HCT116 (cell line): Measurements from ENCODE around the gene MCFD2. TPM values are rescaled to one million over a fixed set of nuclear protein-coding genes. Genes with fewer than 3 reads are reported as not detected.

Source experiments
- ATAC-seq: fragments of 200-7000 bp; cut with Tn5 transposase; 2 replicates; pipeline ENCODE4 v1.9.1; 2020; ENCODE audit warnings: mild to moderate bottlenecking, moderate library complexity
- BruUV-seq: library from RNA; stranded (reverse); fragments of 400-500 nt; replicated peaks from 2 replicates; lab custom pipeline; 2021; lab: Mats Ljungman, UMichigan
- CTCF ChIA-PET: fragments of 300-600 bp; sonication (Branson Sonifier 250); formaldehyde crosslinking; loops from one replicate; lab custom pipeline; 2021; ENCODE audit warnings: antibody characterized with exemption; lab: Charles Lee
- POLR2A ChIA-PET: fragments of 300-600, 350-600 bp; sonication (Branson Sonifier 250); formaldehyde crosslinking; loops from one replicate; lab custom pipeline; 2021; ENCODE audit warnings: antibody characterized with exemption; lab: Charles Lee
- RAD21 ChIA-PET, 2 experiments: fragments of 300-600 bp; sonication (Branson Sonifier 250); formaldehyde crosslinking; loops; one replicate each; lab custom pipeline; 2023; ENCODE audit warnings: low total read pairs in 2 of 2; ENCODE audit not compliant: uncharacterized antibody in 2 of 2, unreplicated experiment in 2 of 2, low non-redundant PET in 1 of 2; lab: Charles Lee
- DNase-seq: peaks from one replicate; pipeline ENCODE4 v3.0.0-alpha.2; 2010; ENCODE audit warnings: low read depth, low spot score
- H2AFZ ChIP-seq: fragments of 200-600 bp; shearing (Covaris generic), sonication (generic); 2 replicates; pipeline ENCODE4 v1.6.1; 2017; ENCODE audit warnings: low read depth, mixed run types, mixed read lengths, antibody characterized with exemption, low read length; ENCODE audit not compliant: poor library complexity, severe bottlenecking
- H3K27ac ChIP-seq: 2 replicates; pipeline ENCODE4 v1.5.1; 2012; ENCODE audit warnings: low read depth, low read length
- H3K27me3 ChIP-seq: fragments of 200-600 bp; sonication (generic); 2 replicates; pipeline ENCODE4 v1.6.1; 2016; ENCODE audit warnings: mixed run types, low read length, mixed read lengths; ENCODE audit not compliant: insufficient read depth
- H3K36me3 ChIP-seq, 2 experiments: fragments of 200-500 bp in 1 of 2; fragments of 200-600 bp in 1 of 2; sonication (Bioruptor generic) in 1 of 2; sonication (generic) in 1 of 2; 2 replicates each; pipeline versions ENCODE4 v1.5.1 to v1.6.1; 2014 to 2016; ENCODE audit warnings: low read length in 2 of 2, inconsistent platforms in 1 of 2, mixed read lengths in 1 of 2, mixed run types in 1 of 2; ENCODE audit not compliant: insufficient read depth in 2 of 2, control insufficient read depth in 1 of 2
- H3K4me1 ChIP-seq, 2 experiments: fragments of 200-600 bp in 1 of 2; sonication (generic) in 1 of 2; 2 replicates each; pipeline versions ENCODE4 v1.5.1 to v1.6.1; 2012 to 2017; ENCODE audit warnings: low read length in 2 of 2, inconsistent platforms in 1 of 2, mild to moderate bottlenecking in 1 of 2, mixed read lengths in 1 of 2, mixed run types in 1 of 2, moderate library complexity in 1 of 2; ENCODE audit not compliant: insufficient read depth in 2 of 2, control insufficient read depth in 1 of 2
- H3K4me2 ChIP-seq: fragments of 200-600 bp; sonication (generic); 2 replicates; pipeline ENCODE4 v1.6.1; 2017; ENCODE audit warnings: mixed run types, low read length, mixed read lengths
- H3K4me3 ChIP-seq, 2 experiments: fragments of 200-600 bp in 1 of 2; sonication (generic) in 1 of 2; replicated peaks in 1 of 2; 2 replicates each; pipeline ENCODE4 v1.5.1; 2011 to 2016; ENCODE audit warnings: low read length in 2 of 2, control low read depth in 1 of 2, low read depth in 1 of 2, mild to moderate bottlenecking in 1 of 2, mixed read lengths in 1 of 2, mixed run types in 1 of 2
- H3K79me2 ChIP-seq: fragments of 200-600 bp; sonication (generic); 2 replicates; pipeline ENCODE4 v1.6.1; 2017; ENCODE audit warnings: mild to moderate bottlenecking, mixed run types, low read length, moderate library complexity, mixed read lengths; ENCODE audit not compliant: insufficient read depth
- H3K9ac ChIP-seq: fragments of 200-600 bp; sonication (generic); 2 replicates; pipeline ENCODE4 v1.6.1; 2016; ENCODE audit warnings: low read length, mixed read lengths
- H3K9me2 ChIP-seq: fragments of 200-600 bp; sonication (generic), shearing (Covaris generic); 2 replicates; pipeline ENCODE4 v1.6.1; 2017; ENCODE audit warnings: mixed run types, mild to moderate bottlenecking, moderate library complexity; ENCODE audit not compliant: insufficient read depth
- H3K9me3 ChIP-seq, 2 experiments: fragments of 200-500 bp in 1 of 2; fragments of 200-600 bp in 1 of 2; sonication (Bioruptor generic) in 1 of 2; sonication (generic) in 1 of 2; 2 replicates each; pipeline ENCODE4 v1.6.1; 2014 to 2017; ENCODE audit warnings: low read length in 2 of 2, mixed read lengths in 2 of 2, inconsistent platforms in 1 of 2, low read depth in 1 of 2, mild to moderate bottlenecking in 1 of 2, mixed run types in 1 of 2, moderate library complexity in 1 of 2; ENCODE audit not compliant: control insufficient read depth in 1 of 2, insufficient read depth in 1 of 2
- H4K20me1 ChIP-seq: fragments of 200-600 bp; sonication (generic), shearing (Covaris generic); 2 replicates; pipeline ENCODE4 v1.6.1; 2017; ENCODE audit warnings: mixed run types, mild to moderate bottlenecking, moderate library complexity; ENCODE audit not compliant: insufficient read depth
- CEBPB ChIP-seq: IDR thresholded peaks from 2 replicates; pipeline ENCODE4 v1.6.1; 2012; ENCODE audit warnings: low read depth
- JUND ChIP-seq: IDR thresholded peaks from 2 replicates; pipeline ENCODE4 v1.6.1; 2012
- REST ChIP-seq: IDR thresholded peaks from 2 replicates; pipeline ENCODE4 v1.6.1; 2012; ENCODE audit warnings: low read depth
- SIN3A ChIP-seq: IDR thresholded peaks from 2 replicates; pipeline ENCODE4 v1.6.1; 2012; ENCODE audit warnings: low read depth
- SP1 ChIP-seq: IDR thresholded peaks from 2 replicates; pipeline ENCODE4 v1.6.1; 2012; ENCODE audit warnings: low read depth
- TCF7L2 ChIP-seq: IDR thresholded peaks from 2 replicates; pipeline ENCODE4 v1.7.0; 2011; ENCODE audit warnings: borderline replicate concordance, inconsistent platforms; ENCODE audit not compliant: insufficient read depth, insufficient read length; ENCODE audit errors: extremely low read depth
- YY1 ChIP-seq: IDR thresholded peaks from 2 replicates; pipeline ENCODE4 v1.6.1; 2011; ENCODE audit warnings: low read length, low read depth, moderate library complexity, mild to moderate bottlenecking; ENCODE audit not compliant: insufficient replicate concordance; ENCODE audit errors: extremely low read depth
- ZBTB33 ChIP-seq: IDR thresholded peaks from 2 replicates; pipeline ENCODE4 v1.6.1; 2011; ENCODE audit warnings: mild to moderate bottlenecking, low read length, moderate library complexity; ENCODE audit not compliant: insufficient replicate concordance; ENCODE audit errors: extremely low read depth
- intact Hi-C: fragments of 100-400 bp; cut with micrococcal nuclease; formaldehyde crosslinking; loops from 2 replicates; pipeline ENCODE4 v1.10.0; 2022
- total RNA-seq: library from RNA; stranded (reverse); gene quantifications from one replicate; pipeline ENCODE4 v1.2.1, GENCODE V29; 2021; ENCODE audit not compliant: unreplicated experiment

The MCFD2 gene
- total RNA-seq, 1 experiment from 2014 or later, result 73.9 TPM

GRCh38 chr2:46863882-46864281 lies 51.7 kb downstream of the MCFD2 start:
- Histone ChIP-seq H3K9me2 (no peaks in the 10 kb centered on the region), H3K4me3 (no peak overlapping the region), H3K9ac (no peak overlapping the region), H2AFZ (no peak overlapping the region), H3K36me3 (no peaks in the 10 kb centered on the region), H3K9me3 (peaks cover 0 to 18% of the 10 kb centered on the region in 2 experiments; a peak in 1 of 4 replicates), H4K20me1 (no peaks in the 10 kb centered on the region), H3K4me2 (no peak overlapping the region), H3K4me1 (peaks cover 0 to 32% of the 10 kb centered on the region in 2 experiments; a peak in 2 of 4 replicates), H3K27me3 (no peaks in the 10 kb centered on the region), H3K79me2 (no peaks in the 10 kb centered on the region), H3K27ac (no peak overlapping the region)
- BruUV-seq, result no TSS peak
- RAD21 ChIA-PET, result interaction anchor here in 1 of 2 experiments (0.6 kb wide), 1 partner anchor 166 kb away, joined by 4 read pairs; no protein-coding TSS in a partner anchor
- POLR2A ChIA-PET, result no interaction called here
- DNase-seq (no peak), ATAC-seq (no peak)
- CTCF ChIA-PET, result no interaction called here
- intact Hi-C loops, result no loop called here
- no peak for TF ChIP-seq REST
- TF ChIP-seq CEBPB, result no peak
- TF ChIP-seq SP1, result no peak
- TF ChIP-seq ZBTB33, result no peak
- no peak for TF ChIP-seq TCF7L2
- TF ChIP-seq SIN3A, result no peak
- no peak for TF ChIP-seq YY1
- no peak for TF ChIP-seq JUND
